ENCODE data around the gene SELENOV. TPM values are rescaled to one million over a fixed set of nuclear protein-coding genes. Genes with fewer than 3 reads are reported as not detected.

The SELENOV gene
- total RNA-seq, 1 donor: not detected

- H3K36me3 ChIP-seq (ENCODE audit: insufficient read depth, low read length): peaks cover 9% of the 10 kb centered on the region
- no peaks in the 10 kb centered on the region for H3K9me3 ChIP-seq (ENCODE audit: low read depth, low read length)
- peaks cover 35% of the 10 kb centered on the region for H3K27me3 ChIP-seq (ENCODE audit: insufficient read depth, low read length)
- no peak overlapping the region for H3K27ac ChIP-seq (ENCODE audit: low read depth, low read length)
- no peak for TF ChIP-seq CTCF (IDR thresholded peaks at IDR 0.05; ENCODE audit: extremely low read depth, low read depth, low read length)
- H3K79me2 ChIP-seq (ENCODE audit: insufficient read depth, low read length): no peaks in the 10 kb centered on the region
- peaks cover 5% of the 10 kb centered on the region for H3K4me1 ChIP-seq (ENCODE audit: insufficient read depth, low read length)
- no peak overlapping the region for H3K4me3 ChIP-seq (ENCODE audit: insufficient read depth, low read length)
- no peak overlapping the region for H2AFZ ChIP-seq (ENCODE audit: low read length)
- peak; percentile 43 for DNase-seq (ENCODE audit: insufficient read length, low spot score, missing footprints)
- no peaks in the 10 kb centered on the region for H4K20me1 ChIP-seq (ENCODE audit: insufficient read depth, low read length)
- H3K4me2 ChIP-seq (ENCODE audit: insufficient read depth, low read length): no peak overlapping the region
Observed at GRCh38 chr19:39494661-39495060, 20.3 kb upstream of the SELENOV start.

DNA sequence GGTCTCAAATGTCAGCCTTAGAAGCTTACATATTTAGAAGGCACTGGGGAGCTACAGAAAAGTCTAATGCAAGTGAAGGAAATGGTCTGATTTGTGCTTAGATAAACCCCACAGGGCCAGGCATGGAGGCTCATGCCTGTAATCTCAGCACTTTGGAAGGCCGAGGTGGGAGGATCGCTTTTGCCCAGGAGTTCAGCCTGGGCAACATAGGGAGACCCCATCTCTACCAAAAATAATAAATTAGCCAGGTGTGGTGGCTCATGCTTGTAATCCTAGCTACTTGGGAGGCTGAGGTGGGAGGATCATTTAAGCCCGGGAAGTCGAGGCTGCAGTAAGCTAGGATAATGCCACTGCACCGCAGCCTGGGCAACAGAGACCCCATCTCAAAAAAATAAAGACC is 18.9 kb upstream of the SELENOV start:
- no peak overlapping the region for H3K4me2 ChIP-seq (ENCODE audit: insufficient read depth, low read length)
- H3K27ac ChIP-seq (ENCODE audit: low read depth, low read length): no peak overlapping the region
- peaks cover 47% of the 10 kb centered on the region for H3K27me3 ChIP-seq (ENCODE audit: insufficient read depth, low read length)
- no peaks in the 10 kb centered on the region for H3K9me3 ChIP-seq (ENCODE audit: low read depth, low read length)
- H3K36me3 ChIP-seq (ENCODE audit: insufficient read depth, low read length): no peaks in the 10 kb centered on the region
- H3K4me3 ChIP-seq (ENCODE audit: insufficient read depth, low read length): no peak overlapping the region
- peaks cover 5% of the 10 kb centered on the region for H3K4me1 ChIP-seq (ENCODE audit: insufficient read depth, low read length)
- H4K20me1 ChIP-seq (ENCODE audit: insufficient read depth, low read length): no peaks in the 10 kb centered on the region
- no peak for TF ChIP-seq CTCF (IDR thresholded peaks at IDR 0.05; ENCODE audit: extremely low read depth, low read depth, low read length)
- no peaks in the 10 kb centered on the region for H3K79me2 ChIP-seq (ENCODE audit: insufficient read depth, low read length)
- no peak overlapping the region for H2AFZ ChIP-seq (ENCODE audit: low read length)
- no peak for DNase-seq (ENCODE audit: insufficient read length, low spot score, missing footprints)

DNA sequence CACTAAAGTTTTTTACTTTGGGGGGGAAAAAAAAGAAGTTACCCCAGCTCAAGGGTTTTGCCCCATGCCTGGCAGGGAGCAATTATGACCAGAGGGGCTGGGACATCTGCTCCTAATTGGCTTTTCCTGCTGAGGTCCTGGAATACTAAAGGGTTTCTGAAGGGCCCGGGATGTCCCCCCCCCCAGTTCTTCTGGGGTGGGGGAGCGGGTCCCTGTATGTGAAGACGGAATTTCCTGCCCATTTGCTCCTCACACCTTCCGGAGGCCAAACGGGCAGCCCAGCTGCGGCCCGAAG is 17.3 kb upstream of the SELENOV start:
- Histone ChIP-seq H3K4me3 (ENCODE audit: insufficient read depth, low read length) (peak overlapping the region; percentile 46), H2AFZ (ENCODE audit: low read length) (no peak overlapping the region)

More for the DNA sequence above, 17.3 kb upstream of the SELENOV start:
- no peaks in the 10 kb centered on the region for H3K79me2 ChIP-seq (ENCODE audit: insufficient read depth, low read length)
- no peak for TF ChIP-seq CTCF (IDR thresholded peaks at IDR 0.05; ENCODE audit: extremely low read depth, low read depth, low read length)
- H3K4me2 ChIP-seq (ENCODE audit: insufficient read depth, low read length): peak overlapping the region; percentile 66
- H3K9me3 ChIP-seq (ENCODE audit: low read depth, low read length): no peaks in the 10 kb centered on the region
- H3K27me3 ChIP-seq (ENCODE audit: insufficient read depth, low read length): peaks cover 49% of the 10 kb centered on the region
- H4K20me1 ChIP-seq (ENCODE audit: insufficient read depth, low read length): no peaks in the 10 kb centered on the region
- DNase-seq (ENCODE audit: insufficient read length, low spot score, missing footprints): peak; percentile 89
- H3K27ac ChIP-seq (ENCODE audit: low read depth, low read length): no peak overlapping the region
- H3K4me1 ChIP-seq (ENCODE audit: insufficient read depth, low read length): peaks cover 5% of the 10 kb centered on the region
- no peaks in the 10 kb centered on the region for H3K36me3 ChIP-seq (ENCODE audit: insufficient read depth, low read length)
